AML-193 (cell line): ENCODE data around the gene PISD.
A peak's percentile ranks its signal among the peaks of the same experiment; 100 is the strongest.

ENCODE experiments used
- DNase-seq, 2 experiments: peaks; one replicate each; lab custom pipeline; 2025; lab: John Stamatoyannopoulos, UW

Gene PISD

DNA sequence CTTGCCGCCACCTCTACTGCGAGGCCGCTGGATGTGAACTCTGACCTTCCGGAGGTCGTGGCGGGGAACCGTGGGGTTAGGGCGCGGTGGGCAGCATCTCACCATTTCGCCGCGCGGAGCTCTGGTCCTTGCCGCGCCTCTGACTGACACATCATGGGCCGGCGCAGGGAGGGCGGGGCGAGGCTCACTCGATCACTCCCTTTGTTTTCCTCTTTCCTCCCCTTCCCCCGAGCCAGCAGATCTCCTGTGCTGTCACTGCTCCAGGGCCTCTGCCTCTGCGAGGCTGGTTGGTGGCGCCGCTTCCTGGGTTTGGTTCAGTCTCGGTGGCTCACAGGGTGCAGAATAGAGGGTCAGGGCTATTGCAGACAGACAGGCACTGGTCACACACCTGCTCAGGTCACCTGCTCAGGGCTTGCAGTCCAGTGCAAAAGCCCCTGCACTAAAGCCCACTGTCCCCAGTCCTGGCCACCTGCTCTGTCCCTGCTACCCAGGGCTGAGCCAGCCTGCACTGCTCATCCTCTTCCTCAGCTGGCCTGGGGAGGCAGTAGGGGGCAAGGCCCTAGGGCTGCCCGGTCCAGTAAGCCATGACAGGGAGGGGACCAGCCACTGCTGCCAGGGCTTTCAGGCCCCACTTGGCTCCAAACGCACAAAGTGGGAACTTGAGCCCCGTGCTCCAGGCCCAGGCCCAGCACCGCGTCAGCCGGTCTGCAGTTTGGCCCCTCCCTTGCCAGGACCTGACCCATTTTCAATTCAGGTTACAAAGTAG lies 36.2 kb downstream of the PISD start:
- no peak for DNase-seq

DNA sequence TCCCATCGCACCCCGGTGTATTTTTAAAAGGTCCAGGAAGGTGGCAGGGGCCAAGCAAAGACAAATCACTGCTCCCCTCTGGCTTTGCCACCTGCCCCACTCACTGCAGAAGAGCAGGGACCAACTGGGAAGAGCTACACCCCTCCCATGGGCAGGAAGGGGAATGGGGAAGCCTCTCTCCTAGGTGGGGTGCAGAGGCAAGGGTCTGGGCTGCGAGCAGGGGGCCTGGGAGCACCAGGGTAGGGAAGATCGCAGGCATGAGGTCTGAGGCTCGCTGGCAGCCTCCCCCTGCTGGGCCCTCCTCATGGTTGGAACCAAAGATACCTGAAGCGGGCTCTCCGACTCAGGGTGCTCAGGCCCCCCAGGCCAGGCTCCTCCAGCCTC lies 36.8 kb downstream of the PISD start:
- no peak for DNase-seq

DNA sequence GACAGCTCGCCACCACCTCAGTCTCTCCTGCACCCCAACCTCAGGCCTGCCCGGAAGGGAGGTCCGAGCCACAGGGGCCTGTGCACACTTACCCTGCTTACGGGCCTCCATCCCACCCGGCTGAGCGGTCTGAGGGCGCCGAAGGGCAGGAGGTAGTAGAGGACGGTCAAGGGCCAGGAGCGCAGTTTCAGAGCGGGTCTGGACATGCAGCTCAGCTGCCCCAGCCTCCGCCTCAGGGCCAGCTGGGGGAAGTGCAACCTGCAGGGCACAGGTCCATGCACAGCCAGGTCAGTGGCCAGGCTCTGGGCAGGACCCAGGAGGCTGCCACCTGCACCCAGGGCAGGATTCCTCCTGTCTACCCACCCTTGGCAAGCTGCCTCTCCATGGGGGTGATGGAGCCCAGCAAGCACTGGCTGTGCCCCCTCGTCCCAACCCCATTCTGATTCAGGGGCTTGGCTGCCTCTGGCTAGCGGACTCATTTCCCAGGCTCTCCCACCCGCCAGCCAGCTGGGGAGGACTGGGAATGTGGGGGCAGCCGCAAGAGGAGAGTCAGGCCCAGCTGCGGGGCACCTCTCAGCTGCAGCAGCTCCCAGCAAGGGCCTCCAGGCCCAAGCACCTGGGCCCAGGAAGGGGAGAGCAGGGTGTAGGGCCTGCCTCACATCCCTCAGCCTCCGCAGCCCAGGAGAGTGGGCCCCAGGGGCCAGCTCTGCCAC lies 38.3 kb downstream of the PISD start:
- no peak for DNase-seq

DNA sequence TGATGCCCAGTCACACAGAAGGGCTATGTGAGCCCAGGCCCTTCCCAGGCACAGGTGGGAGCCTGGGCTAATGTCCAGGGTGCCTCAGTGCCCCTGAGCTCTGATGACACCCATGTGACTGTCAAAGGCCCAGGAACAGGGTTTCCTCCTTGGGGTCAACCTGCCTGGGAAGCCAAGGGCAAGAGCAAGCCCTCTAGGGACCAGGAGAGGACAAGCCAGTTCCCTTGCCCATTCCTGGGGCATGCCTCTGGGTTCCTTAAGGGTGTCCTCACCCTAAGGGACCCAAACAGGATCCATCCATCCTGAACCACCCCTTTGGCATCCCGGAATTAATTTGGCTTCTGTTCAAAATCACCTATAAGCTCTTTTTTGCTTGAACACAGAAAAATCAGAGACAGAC lies 39.0 kb downstream of the PISD start:
- no peak for DNase-seq

DNA sequence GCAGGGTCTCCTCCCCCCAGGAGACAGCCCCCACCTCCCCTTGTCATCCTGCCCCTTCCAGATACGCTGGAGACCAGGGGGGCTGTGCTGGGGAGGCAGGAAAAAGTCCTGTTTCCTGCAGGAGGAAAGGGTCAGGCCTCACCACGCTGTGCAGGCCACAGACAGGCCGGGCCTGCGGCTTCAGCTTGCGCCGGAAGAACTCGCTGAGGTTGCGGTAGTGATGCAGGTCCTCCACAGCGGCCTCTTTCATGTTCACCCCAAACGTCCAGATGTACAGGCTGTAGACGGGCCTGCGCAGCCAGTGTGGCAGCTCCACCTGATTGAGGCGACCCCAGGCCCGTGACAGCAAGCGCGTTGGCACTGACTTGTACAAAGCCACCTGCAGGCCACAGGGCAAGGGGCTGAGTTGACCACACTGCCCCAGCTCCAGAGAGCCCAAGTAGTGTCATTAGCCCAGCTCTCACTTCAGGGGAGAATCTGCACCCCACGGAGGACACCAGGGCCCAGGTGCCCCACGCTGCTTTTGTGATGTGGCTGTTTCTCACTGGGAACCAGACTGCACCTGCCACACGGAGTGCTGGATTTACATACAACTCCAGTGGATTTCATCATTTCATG lies 40.4 kb downstream of the PISD start:
- no peak for DNase-seq

DNA sequence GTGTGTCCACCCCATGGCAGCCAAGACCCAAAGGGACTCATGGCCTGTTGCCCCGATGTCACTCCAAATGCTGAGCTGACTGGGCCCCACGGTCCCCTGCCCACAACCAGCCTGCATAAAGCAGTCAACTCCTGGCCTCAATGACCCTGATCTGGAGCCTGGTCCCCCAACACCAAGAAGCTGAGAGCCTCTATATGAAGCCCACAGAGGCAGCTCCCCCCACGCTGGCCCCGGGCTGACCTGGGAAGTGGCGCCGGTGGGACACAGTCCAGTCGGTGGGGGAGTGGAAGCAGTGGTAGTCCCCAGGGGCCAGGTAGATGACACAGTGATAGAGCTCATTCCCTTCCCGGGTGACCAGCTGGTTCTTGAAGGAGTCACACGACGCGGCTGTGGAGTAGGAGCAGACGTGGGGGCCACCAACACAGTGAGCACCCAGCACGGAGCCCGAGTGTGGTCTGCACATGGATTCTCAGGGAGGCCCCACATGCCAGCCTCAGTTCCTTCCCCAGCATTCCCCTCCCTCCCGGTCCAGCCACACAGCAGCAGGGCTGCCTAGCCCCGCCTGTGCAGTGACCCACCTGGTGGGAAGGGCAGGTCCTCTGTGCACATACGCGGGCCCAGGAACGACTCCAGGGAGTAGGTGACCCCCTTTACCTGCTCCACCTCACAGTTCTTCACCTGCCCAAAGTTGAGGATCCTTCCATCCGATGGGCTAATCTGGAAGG lies 41.1 kb downstream of the PISD start:
- DNase-seq = no peak

DNA sequence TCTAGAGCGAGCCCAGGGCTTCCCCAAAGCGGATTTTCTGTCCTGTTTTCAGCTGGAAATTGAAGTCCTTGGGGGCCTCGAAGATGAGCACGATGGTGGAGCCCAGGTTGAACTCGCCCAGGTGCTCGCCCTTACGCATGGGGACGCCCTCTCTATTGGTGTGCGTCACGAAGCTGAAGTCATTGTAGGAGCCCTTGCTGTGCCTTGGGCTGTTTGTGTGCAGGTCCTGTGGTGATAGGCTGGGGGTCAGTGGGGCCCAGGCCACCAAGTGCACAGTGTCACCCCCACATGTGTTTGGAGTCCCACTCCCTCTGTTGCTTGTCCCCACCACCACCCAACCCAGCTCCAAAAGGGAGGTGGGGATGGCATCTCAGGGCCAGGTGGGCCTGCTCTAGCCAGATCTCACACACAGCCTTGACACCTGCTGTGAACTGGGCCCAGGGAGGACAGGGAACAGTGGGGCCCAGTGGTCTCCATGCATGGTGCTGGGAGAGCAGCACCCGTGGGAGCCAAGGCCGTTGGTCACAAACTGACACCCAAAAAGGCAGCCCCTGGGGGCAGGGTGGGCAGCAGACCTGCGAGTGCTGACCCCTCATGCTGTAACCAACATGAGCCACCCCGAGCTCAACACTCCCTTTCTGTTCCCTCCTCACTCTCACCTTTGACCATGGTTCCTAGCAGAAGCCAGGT lies 42.3 kb downstream of the PISD start:
- no peak for DNase-seq

DNA sequence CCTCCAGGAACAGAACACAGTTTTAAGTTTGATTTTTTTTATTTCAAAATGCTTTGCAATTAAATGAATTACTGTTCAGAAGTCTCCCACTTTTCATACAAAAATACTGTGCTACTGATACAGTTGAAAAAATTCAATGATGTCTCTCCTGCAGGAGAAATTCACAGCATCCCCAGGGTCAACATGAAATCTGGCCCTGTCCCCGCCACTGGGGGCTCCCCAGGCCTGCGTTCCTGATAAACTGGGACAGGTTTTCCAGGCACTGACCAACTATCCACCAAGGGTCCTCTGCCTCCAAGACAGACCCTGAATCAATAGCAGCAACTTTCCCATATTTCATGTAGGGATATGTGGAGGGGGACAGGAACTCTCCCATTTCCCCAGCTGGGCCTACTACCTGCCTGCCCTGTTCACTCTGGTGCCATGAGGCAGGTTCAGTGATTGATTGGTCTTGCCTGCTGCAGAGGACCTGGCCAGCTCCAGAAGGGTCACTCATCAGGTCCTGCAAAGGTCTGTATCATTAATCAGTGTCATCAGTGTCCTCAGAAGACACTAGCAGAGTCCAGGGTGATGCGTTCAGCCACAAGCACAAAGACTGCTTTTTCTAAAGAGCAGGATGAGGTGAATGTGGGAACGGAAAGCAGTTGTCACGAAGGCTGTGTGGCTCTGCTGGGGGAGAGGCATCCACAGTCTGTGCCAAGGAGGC lies 43.4 kb downstream of the PISD start:
- no peak for DNase-seq

DNA sequence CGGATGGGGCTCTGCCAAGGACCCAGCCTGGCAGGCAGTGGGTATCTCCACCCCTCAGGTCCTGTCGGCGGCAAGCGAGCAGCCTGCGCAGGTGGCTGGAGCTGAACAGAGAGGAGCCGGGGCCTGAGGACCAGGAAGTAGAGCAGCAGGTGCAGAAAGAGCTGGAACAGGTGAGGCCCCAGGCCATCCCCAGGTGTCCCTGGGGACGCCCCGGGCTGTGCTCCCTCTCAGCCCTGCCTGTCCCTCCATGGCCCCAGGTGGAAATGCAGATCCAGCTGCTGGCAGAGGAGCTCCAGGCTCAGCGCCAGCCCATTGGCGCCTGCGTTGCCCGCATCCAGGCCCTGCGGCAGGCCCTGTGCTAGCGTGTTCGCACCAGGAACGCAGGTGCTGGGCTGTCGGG lies 44.0 kb downstream of the PISD start:
- DNase-seq = no peak

DNA sequence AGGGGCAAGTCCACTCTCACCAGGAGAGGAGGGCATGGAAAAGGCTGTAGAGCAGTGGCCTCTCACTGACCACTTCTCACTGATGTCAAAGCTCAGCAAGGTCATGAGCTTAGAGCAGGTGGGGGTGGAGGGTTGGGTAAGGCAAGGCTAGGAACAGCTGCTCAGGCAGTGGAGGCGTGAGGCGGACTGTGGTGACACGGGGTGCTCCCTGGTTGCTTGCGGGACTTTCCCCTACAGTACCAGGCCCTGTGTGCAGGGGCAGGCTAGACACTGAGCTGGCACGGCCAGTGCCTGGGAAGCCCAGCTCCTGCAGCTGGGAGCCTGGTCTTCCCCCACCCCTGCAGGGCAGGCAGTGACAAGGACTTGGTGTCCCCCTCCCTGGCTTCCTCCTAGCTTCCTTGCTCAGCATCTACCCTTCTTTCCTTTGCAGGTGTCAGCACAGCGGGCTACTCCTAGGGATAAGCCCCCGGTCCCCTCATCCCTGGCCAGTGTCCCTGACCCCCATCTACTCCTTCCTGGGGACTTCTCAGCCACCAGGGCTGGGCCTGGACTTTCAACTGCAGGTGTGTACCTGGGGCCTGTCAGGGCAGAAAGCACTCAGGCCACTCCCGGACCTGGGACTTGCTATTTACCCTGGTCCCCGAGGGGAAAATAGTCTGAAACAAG lies 45.6 kb downstream of the PISD start:
- no peak for DNase-seq

DNA sequence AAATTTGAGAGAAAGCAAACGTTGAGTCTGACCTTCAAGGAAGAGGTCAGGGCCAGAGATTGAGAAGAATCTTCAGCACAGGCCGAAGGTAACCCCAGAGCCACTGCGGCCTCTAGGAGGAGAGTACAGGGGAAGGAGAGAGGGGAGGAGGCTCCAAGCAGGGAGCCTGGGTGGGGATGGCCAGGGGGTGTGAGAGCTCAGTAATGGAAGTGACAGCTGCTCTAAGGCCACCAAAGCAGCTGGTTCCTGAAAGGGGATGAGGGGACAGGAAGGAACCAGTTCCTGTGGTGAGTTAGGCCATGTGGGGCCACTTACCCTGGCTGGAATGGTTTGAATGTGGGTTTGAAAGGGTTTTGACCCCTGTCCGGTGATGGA lies 46.1 kb downstream of the PISD start:
- peak; percentile 19 to 36 for DNase-seq

DNA sequence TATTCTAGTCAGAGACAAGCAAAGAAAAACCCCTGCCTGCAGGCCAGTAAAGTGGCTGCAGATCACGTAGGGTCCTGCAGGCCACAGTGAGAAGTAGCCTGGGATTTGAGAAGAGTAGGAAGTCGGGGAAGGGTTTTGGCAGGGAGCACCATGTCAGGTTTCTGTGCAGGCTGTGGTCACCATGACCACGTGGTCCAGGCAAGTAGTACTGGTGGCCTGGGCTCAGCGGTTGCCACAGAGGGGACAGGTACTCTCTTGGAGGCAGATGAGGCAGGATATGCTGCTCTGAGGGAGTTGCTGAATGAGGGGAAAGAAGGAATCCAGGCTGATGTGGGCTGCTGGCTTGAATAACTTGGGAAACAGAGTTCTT lies 46.5 kb downstream of the PISD start:
- no peak for DNase-seq

DNA sequence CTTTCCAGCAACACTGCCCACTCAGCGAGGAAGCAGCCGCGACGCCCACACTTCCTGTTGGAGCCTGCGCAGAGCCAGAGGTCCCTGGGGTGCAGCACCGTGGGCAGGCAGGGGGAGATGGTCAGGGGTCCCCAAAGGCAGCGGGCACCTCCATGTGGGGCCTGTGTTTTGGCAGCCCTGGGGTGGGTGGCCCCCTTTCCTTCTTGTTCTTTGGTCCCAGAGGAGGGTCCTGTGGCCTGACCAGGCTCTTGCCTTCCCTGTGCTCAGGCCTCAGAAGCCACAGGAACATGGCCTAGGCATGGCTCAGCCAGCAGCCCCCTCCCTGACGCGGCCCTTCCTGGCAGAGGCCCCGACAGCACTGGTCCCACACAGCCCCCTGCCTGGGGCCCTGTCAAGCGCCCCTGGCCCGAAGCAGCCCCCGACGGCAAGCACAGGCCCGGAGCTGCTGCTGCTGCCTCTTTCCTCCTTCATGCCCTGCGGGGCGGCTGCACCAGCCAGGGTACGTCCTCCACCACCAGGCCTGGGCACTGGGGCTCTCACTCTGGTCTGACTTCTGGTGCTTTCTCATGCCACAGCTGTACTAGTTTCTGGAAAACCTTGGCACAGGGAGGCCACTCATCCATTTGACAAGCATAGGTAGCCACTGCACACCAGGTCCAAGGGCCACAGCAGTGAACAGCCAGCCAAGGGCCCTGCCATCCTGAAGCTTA lies 47.1 kb downstream of the PISD start:
- no peak for DNase-seq

DNA sequence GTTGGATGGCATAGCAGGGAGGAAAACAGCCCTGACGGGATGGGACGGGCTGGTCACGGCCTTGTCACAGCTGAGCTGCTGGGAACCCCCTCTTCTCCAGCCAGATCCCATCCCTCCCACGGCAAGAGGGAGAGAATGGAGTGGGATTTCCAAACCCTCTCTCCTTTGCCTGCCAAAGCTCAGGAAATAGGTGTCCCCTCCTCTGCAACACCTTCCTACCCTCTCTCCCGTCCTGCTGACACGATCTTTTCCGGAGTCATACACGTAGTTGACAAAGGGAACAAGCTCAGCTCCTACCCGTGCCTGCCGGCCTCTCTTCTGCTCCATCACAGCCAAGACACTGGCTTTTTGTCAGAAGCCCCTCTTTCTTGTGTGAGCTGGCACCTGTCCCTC lies 48.1 kb downstream of the PISD start:
- no peak for DNase-seq

DNA sequence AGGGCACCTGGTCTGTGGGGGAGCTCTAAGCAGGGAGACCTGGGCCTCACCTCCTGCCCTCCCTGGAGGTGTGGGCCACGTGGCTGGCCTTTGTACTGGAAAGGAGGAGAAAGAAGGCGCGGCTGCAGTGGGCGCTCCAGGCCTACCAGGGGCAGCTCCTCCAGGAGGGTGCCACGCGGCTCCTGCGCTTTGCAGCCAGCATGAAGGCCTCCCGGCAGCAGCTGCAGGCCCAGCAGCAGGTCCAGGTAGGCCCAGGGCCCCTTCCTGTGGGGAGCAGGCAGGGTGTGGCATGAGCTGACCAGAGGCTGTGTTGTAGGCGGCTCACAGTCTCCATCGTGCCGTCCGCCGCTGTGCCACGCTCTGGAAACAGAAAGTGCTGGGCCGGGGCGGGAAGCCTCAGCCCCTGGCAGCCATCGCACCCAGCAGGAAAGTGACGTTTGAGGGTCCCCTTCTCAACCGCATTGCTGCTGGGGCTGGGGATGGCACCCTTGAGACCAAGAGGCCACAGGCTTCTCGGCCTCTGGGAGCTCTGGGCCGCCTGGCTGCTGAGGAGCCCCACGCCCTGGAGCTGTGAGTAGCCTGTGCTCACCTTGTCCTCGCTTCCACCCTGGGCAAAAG lies 48.6 kb downstream of the PISD start:
- no peak for DNase-seq

DNA sequence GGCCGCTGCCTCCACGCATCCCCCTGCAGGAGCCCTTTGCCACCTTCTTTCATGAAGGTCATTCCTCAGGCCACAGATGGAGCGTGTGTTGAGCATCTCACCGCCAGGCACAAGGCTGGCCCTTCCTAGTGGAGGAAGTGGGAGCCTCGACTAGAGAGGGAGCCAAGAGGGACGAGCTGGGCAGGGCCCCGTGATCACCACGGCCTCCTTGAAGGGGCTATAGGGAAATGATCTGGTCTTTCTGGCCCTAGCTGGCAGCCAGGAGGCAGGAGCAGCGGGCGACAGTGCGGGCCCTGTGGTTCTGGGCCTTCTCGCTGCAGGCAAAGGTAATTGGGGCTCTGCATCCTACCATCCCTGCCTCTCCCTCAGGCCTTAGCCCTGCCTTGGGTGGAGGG lies 49.1 kb downstream of the PISD start:
- DNase-seq = no peak

DNA sequence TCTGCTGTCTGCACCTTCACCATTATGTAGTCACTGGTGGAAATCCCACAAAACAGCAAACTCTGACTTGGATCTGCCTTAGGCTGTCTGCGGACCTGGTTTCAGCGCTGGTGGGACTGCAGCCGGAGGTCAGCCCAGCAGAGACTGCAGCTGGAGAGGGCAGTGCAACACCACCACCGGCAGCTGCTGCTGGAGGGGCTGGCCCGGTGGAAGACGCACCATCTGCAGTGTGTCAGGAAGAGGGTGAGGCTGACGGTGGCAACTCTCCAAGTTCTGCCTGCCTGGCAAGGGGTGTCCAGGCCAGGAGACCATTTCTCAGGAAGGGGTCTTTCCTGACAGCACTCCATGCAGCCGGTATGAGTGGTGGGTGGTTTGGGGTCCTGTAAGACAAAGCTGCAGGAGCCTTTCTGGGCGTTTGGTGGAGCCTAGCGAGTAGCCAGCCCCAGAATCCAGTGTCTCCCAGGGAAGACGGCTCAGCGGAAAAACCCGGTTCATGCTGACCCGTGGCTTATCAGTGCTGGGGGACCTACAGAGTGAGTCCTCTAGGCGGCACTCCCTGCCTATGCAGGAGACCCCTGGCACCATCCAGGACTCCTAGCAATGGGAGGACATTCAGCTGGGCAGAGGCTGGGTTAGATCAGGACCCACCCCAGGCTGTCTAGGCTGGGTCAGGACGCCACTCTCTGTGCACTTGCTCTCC lies 50.8 kb downstream of the PISD start:
- DNase-seq = no peak

DNA sequence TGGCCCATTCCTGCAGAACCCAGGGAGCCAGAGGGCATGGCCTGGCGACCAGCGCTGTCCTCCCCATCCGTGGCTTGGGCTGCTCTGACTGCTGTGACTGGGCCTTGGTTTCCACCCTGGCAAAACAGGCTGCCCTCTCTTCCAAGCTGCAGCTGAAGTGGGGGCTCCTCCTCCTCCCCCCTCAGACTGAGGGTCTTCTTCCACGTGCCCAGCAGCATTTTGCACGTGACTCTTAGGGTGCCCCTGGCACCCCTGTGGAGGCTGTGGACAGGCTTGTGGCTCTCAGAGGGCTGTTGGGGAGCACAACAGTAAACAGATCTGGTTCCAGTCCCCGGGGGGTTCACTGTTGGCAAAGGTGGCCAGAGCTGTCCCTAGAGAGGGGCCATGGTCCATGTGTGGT lies 51.4 kb downstream of the PISD start:
- DNase-seq = no peak

DNA sequence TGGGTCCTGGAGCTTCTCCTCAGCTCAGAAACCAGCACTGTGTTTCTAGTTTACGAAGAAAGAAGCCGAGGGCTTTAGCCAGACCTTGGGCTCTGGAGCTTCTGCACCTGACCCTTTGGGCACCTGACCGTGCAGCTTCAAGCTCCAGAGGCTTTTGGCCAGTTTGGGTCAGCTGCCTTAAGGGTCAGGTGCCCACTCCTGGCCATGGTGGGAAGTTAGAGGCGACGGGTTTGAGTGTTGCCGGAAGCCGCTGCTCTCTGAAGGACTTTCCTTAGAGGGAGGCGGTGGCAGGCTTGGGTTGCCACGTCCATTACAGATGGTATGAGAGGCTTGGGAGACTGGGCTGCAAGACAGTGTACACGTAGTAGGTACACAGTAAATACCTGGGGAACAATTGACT lies 52.3 kb downstream of the PISD start:
- no peak for DNase-seq
